ENCODE measurements around the gene FAT1. TPM values are rescaled to one million over a fixed set of nuclear protein-coding genes. Genes with fewer than 3 reads are reported as not detected.

The FAT1 gene
- polyA plus RNA-seq, 1 donor from 2014 or later: 19.8 TPM

DNA sequence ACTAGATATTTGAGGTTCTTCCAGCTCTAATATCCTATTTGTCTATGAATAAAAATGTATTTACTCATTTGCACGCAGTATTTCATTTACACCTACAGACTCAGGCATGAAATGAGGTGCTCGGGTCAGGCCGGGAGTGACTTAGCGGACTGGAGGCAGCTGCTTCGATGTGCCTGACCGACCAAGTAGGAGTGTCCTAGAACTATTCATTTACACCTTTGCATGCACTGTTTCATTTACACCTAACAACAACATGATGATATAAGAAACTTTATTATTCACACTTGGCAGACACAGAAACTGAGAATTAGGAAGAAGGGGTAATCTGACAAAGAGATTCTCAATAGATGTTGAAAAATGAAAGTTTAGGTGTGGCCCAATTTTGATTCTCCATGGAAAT lies 28.7 kb upstream of the FAT1 start:
- Histone ChIP-seq H3K4me2 (ENCODE audit: low read length) (no peak overlapping the region), H3K9me2 (ENCODE audit: insufficient read depth, low read length) (no peaks in the 10 kb centered on the region), H3K79me2 (replicated peaks; ENCODE audit: insufficient read depth, low read length) (no peaks in the 10 kb centered on the region), H3F3A (ENCODE audit: insufficient read depth, low read length, poor library complexity, severe bottlenecking) (no peaks in the 10 kb centered on the region), H3K27ac (ENCODE audit: low read length) (no peak overlapping the region), H4K20me1 (ENCODE audit: insufficient read depth) (no peaks in the 10 kb centered on the region), H3K9me3 (ENCODE audit: low read length) (no peaks in the 10 kb centered on the region), H3K27me3 (ENCODE audit: insufficient read depth, low read depth, low read length) (no peaks in the 10 kb centered on the region), H3K36me3 (ENCODE audit: insufficient read depth, low read length) (no peaks in the 10 kb centered on the region), H3K9ac (ENCODE audit: low read length) (no peak overlapping the region), H2AFZ (ENCODE audit: low read depth, low read length) (no peak overlapping the region), H3K4me3 (ENCODE audit: low read length) (no peak overlapping the region)
- TF ChIP-seq TAF1 (IDR thresholded peaks at IDR 0.05; ENCODE audit: low read depth) (no peak), RAD21 (conservative IDR thresholded peaks at IDR 0.05) (no peak)
- TF ChIP-seq, protein P1, sequence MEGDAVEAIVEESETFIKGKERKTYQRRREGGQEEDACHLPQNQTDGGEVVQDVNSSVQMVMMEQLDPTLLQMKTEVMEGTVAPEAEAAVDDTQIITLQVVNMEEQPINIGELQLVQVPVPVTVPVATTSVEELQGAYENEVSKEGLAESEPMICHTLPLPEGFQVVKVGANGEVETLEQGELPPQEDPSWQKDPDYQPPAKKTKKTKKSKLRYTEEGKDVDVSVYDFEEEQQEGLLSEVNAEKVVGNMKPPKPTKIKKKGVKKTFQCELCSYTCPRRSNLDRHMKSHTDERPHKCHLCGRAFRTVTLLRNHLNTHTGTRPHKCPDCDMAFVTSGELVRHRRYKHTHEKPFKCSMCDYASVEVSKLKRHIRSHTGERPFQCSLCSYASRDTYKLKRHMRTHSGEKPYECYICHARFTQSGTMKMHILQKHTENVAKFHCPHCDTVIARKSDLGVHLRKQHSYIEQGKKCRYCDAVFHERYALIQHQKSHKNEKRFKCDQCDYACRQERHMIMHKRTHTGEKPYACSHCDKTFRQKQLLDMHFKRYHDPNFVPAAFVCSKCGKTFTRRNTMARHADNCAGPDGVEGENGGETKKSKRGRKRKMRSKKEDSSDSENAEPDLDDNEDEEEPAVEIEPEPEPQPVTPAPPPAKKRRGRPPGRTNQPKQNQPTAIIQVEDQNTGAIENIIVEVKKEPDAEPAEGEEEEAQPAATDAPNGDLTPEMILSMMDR (IDR thresholded peaks at IDR 0.05; ENCODE audit: poor library complexity, severe bottlenecking): no peak

DNA sequence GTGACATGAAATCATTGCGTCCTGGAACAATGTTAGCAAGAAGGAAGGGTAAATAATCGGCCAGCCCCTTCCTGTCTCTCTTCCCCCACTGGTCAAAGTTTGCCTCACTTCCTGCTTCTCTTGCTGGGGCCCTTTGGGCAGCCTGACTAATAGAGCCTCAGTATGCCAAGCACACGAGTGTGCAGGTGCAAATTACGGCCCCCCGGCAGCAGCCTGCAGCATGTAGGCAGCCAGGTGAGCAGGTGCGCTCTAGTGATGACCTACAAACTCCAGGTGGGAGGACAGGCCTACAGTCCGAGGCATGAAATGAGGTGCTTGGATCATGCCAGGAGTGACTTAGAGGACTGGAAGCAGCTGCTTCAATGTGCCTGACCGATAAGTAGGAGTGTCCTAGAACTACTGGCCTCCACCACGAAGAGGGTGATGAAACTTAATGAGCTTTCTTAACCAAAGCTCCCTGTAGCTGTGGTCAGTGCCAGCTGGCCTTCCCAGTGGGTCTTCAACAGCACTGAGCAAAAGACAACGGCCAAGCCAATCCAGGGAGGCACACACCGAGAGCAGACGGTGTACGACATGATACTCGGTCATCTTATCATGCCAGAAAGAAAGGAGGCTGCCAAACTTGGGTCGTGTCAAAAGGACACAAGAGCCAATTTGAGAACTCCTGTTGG lies 26.1 kb upstream of the FAT1 start:
- H3K27me3 ChIP-seq (ENCODE audit: insufficient read depth, low read depth, low read length): no peaks in the 10 kb centered on the region
- H3K9me2 ChIP-seq (ENCODE audit: insufficient read depth, low read length): no peaks in the 10 kb centered on the region
- H3K9me3 ChIP-seq (ENCODE audit: low read length): no peaks in the 10 kb centered on the region
- no peak overlapping the region for H3K9ac ChIP-seq (ENCODE audit: low read length)
- H3K4me2 ChIP-seq (ENCODE audit: low read length): no peak overlapping the region
- no peak overlapping the region for H3K4me3 ChIP-seq (ENCODE audit: low read length)
- H3F3A ChIP-seq (ENCODE audit: insufficient read depth, low read length, poor library complexity, severe bottlenecking): no peaks in the 10 kb centered on the region
- H3K79me2 ChIP-seq (replicated peaks; ENCODE audit: insufficient read depth, low read length): no peaks in the 10 kb centered on the region
- H3K36me3 ChIP-seq (ENCODE audit: insufficient read depth, low read length): no peaks in the 10 kb centered on the region
- no peak overlapping the region for H3K27ac ChIP-seq (ENCODE audit: low read length)
- no peaks in the 10 kb centered on the region for H4K20me1 ChIP-seq (ENCODE audit: insufficient read depth)
- TF ChIP-seq, protein P2, sequence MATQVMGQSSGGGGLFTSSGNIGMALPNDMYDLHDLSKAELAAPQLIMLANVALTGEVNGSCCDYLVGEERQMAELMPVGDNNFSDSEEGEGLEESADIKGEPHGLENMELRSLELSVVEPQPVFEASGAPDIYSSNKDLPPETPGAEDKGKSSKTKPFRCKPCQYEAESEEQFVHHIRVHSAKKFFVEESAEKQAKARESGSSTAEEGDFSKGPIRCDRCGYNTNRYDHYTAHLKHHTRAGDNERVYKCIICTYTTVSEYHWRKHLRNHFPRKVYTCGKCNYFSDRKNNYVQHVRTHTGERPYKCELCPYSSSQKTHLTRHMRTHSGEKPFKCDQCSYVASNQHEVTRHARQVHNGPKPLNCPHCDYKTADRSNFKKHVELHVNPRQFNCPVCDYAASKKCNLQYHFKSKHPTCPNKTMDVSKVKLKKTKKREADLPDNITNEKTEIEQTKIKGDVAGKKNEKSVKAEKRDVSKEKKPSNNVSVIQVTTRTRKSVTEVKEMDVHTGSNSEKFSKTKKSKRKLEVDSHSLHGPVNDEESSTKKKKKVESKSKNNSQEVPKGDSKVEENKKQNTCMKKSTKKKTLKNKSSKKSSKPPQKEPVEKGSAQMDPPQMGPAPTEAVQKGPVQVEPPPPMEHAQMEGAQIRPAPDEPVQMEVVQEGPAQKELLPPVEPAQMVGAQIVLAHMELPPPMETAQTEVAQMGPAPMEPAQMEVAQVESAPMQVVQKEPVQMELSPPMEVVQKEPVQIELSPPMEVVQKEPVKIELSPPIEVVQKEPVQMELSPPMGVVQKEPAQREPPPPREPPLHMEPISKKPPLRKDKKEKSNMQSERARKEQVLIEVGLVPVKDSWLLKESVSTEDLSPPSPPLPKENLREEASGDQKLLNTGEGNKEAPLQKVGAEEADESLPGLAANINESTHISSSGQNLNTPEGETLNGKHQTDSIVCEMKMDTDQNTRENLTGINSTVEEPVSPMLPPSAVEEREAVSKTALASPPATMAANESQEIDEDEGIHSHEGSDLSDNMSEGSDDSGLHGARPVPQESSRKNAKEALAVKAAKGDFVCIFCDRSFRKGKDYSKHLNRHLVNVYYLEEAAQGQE (IDR thresholded peaks at IDR 0.05; ENCODE audit: borderline replicate concordance): no peak
- no peak for TF ChIP-seq MXI1 (conservative IDR thresholded peaks at IDR 0.05; ENCODE audit: poor library complexity, severe bottlenecking)
- TF ChIP-seq RAD21 (conservative IDR thresholded peaks at IDR 0.05): no peak
- no peak for TF ChIP-seq TAF1 (IDR thresholded peaks at IDR 0.05; ENCODE audit: low read depth)
- TF ChIP-seq SMC3 (conservative IDR thresholded peaks at IDR 0.05; ENCODE audit: poor library complexity): no peak
- no peak for TF ChIP-seq EZH2 (IDR thresholded peaks at IDR 0.05; ENCODE audit: borderline replicate concordance, insufficient read depth, low read length, poor library complexity, severe bottlenecking)
- TF ChIP-seq, protein P1 (IDR thresholded peaks at IDR 0.05; ENCODE audit: poor library complexity, severe bottlenecking): no peak
- TF ChIP-seq POLR2AphosphoS5 (IDR thresholded peaks at IDR 0.05): no peak
- TF ChIP-seq EP300 (conservative IDR thresholded peaks at IDR 0.05; ENCODE audit: poor library complexity, severe bottlenecking): no peak
- no peak overlapping the region for H2AFZ ChIP-seq (ENCODE audit: low read depth, low read length)

Data from neural cell (in vitro differentiated cells).